WTC11 (cell line): Measurements from ENCODE around the gene NELL2.

Experiments used
- ATF3 ChIP-seq: sonication (generic); formaldehyde crosslinking; conservative IDR thresholded peaks from 2 replicates; pipeline ENCODE4 v1.8.1; 2022; ENCODE audit warnings: mild to moderate bottlenecking, missing genetic modification reagents
- ATF6 ChIP-seq: sonication (generic); formaldehyde crosslinking; IDR thresholded peaks from 2 replicates; pipeline ENCODE4 v1.8.1; 2023; ENCODE audit warnings: mild to moderate bottlenecking, missing genetic modification reagents
- CREB1 ChIP-seq: sonication (generic); formaldehyde crosslinking; IDR thresholded peaks from 2 replicates; pipeline ENCODE4 v1.8.0; 2023; ENCODE audit warnings: mild to moderate bottlenecking, missing genetic modification reagents
- CTCF ChIP-seq: fragments of 200-600 bp; IDR thresholded peaks from 2 replicates; pipeline ENCODE4 v1.8.0; 2022; ENCODE audit warnings: antibody characterized with exemption
- IRF2 ChIP-seq: sonication (generic); formaldehyde crosslinking; IDR thresholded peaks from 2 replicates; pipeline ENCODE4 v1.8.0; 2022; ENCODE audit warnings: low read depth, missing genetic modification reagents, borderline replicate concordance
- MAX ChIP-seq: sonication (generic); formaldehyde crosslinking; IDR thresholded peaks from 2 replicates; pipeline ENCODE4 v1.8.0; 2022; ENCODE audit warnings: mild to moderate bottlenecking, missing genetic modification reagents
- NFYB ChIP-seq: sonication (generic); formaldehyde crosslinking; conservative IDR thresholded peaks from 2 replicates; pipeline ENCODE4 v1.8.0; 2022; ENCODE audit warnings: low read depth, missing genetic modification reagents
- TEAD4 ChIP-seq: sonication (generic); formaldehyde crosslinking; IDR thresholded peaks from 2 replicates; pipeline ENCODE4 v1.8.0; 2022; ENCODE audit warnings: mild to moderate bottlenecking, missing genetic modification reagents
- ZNF512 ChIP-seq: sonication (generic); formaldehyde crosslinking; IDR thresholded peaks from 2 replicates; pipeline ENCODE4 v1.8.1; 2022; ENCODE audit warnings: missing genetic modification reagents, borderline replicate concordance

- no peak for TF ChIP-seq MAX (CRISPR knock-in tag)
- TF ChIP-seq IRF2 (CRISPR knock-in tag) = no peak
- TF ChIP-seq CREB1 (CRISPR knock-in tag) = no peak
- no peak for TF ChIP-seq NFYB (CRISPR knock-in tag)
- no peak for TF ChIP-seq CTCF
- no peak for TF ChIP-seq ATF3 (CRISPR knock-in tag)
- no peak for TF ChIP-seq ATF6 (CRISPR knock-in tag)
- no peak for TF ChIP-seq ZNF512
- no peak for TF ChIP-seq TEAD4 (CRISPR knock-in tag)
Measured at GRCh38 chr12:44738051-44738450, 138.1 kb downstream of the NELL2 start.
